NAMALWA (cell line): ENCODE measurements around the gene HTR2C.
"Not testable (repeated sequence)": the region's sequence is repeated elsewhere in the genome, so short reads cannot be mapped to it uniquely, and the experiment has no call there.

Experiments used
- DNase-seq: peaks from one replicate; pipeline ENCODE4 v3.0.0-alpha.2; 2015; ENCODE audit warnings: low spot score

The HTR2C gene

DNA sequence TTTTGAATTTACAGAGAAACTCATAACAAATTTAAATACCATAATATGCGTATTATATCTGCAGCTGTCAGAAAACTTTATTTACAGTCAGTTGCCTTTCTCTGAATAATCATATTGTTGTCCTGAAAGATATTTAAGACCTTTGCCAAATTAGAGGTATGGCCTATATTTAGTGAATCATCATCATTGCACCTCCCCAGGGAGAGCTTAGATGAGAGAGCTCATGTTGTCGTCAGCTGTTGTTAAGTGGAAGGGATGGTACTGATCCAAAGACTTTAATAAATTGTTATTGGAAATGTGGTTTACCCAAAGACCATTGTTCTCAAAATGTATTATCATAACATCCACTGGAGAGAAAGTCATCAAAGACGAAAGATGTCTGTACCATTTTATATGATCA lies 128.6 kb downstream of the HTR2C start:
- no peak for DNase-seq

DNA sequence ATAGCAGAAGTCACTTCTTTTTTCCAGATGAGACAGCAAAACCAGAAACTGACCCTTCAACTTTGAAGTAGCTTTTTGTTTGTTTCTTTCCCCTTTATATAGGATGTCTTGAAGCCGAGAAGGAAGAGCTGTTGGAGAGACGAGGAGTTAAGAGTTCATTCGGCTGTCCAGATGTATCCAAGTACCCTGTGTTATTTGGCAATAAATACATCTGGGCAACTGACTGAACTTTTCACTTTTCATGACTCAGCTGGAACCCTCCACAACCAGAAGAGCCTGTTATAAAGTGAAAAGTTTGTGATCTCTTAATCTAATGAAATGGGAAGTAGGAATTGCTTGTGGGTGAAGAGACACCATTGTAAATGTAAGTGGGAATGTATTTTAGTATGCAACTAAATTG lies 131.2 kb downstream of the HTR2C start:
- no peak for DNase-seq

DNA sequence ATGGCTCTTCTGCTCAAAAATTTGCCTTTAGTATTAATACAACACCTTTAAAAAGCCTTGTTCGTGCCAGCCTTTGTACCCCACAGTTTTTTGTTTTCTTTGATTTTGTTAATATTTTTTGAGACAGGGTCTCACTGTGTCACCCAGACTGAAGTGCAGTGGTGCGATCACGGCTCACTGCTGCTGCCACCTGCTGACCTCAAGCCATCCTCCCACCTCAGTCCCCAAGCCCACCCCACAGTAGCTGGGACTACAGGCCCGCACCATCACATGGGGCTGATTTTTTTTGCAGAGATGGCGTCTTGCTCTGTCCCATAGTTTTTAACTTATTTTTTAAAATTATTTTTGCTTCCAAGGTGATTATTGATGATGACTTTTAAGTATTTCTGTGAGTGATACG lies 134.0 kb downstream of the HTR2C start:
- peak; percentile 19 for DNase-seq

DNA sequence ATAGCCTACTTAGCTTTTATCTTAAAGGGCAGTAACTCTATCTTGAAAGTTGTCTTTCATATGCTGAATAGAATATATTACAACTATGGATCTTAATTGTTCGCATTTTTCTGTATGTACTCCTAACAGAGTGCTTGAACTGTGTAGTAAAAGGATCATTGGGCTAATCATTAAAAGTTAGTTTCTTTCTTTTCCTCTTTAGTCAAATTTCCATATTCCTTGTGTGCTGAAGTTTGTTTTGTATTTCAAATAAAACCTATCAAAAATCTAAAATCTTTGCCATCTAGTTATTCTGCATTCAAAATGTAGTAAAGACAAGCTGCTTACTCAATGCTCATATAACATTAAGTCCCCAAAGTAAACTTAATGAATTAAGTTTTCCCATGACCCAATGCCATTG lies 182.7 kb downstream of the HTR2C start:
- no peak for DNase-seq

DNA sequence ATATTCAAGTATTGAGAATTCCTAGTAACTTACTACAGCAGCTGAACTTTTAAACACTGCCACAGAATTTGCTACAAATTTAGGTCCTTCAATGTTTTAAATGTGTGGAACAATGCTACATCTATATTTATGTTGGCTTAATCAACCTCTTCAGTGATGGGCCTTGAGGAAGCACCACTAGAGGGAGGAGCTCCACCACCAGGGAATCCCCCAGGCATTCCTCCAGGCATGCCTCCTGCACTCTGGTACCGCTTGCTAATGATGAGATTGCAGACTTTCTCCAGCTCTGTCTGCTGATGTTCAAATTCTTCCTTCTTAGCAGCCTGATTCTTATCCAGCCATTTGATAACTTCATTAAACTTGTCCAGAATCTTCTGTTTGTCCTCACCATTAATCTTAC lies 190.8 kb downstream of the HTR2C start:
- DNase-seq: no peak

DNA sequence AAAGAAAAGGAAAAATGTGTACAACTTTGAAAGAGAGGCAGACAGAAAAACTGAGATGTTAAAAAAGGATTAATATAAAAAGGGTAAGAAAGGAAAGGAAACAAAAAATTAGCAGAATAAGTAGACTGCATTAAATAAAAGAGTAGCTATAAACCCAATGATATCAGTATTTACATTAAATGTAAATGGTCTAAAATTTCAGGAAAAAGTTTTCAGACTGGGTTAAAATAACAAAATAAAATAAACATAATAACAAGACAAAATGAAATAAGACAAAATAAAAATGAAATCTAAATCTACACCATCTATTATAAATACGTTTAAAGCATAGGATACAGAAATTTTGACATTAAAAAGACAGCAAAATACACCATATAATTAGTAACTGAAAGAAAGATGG lies 199.0 kb downstream of the HTR2C start:
- no peak for DNase-seq

DNA sequence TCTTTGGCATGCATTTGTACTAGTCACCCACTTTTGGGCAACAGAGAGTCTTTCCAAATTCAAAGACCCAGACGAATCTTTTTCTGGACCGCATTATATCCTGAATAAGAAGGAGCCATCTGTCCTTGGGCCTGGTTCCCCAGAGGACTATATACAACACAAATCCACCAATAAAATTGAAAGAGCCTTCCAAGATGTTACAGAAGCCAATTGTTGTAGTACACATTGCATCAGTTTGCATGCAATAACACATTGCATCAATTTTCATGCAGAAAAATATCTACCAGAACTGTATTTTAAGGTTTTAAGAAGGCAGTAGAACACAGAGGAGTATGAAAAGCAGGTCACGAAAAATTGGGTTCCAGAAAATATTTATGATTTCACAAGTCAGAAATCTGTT lies 203.2 kb downstream of the HTR2C start:
- no peak for DNase-seq

DNA sequence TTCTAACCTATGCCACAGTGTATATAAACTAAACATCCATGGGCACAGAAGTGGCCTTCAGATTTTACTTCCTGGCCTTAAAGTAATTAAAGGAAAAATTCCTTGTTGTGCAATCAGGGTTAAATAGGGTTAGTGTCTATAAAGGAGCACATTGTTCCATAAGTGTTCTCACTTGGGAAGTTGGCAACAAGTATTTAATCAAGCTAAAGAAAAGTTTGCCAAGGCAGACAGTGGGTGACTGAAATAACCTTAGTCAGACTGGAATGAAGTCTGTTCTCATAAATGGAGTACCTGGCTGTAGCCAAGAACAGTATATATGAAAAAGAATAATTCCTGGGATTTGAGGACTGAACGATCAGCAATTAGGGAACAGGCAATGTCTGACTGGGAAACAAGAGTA lies 213.6 kb downstream of the HTR2C start:
- DNase-seq: no peak

DNA sequence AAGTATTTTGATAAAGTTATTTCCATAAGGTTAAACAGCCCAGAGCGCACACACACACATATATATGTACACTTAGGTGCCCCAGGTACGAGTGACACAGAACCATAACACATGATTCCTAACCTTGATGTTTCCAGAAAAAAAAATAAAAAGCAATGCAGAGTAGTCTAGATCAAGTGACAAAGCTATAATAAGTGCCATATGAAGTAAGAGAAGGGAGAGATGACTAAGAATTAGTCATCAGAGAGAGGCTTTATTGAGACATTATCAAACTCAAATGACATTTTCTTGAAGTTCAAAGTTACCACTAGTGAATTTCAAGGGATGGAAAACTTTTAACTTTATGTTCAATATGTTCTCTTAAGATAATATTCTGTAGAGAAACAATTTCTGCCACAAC lies 215.0 kb downstream of the HTR2C start:
- no peak for DNase-seq

DNA sequence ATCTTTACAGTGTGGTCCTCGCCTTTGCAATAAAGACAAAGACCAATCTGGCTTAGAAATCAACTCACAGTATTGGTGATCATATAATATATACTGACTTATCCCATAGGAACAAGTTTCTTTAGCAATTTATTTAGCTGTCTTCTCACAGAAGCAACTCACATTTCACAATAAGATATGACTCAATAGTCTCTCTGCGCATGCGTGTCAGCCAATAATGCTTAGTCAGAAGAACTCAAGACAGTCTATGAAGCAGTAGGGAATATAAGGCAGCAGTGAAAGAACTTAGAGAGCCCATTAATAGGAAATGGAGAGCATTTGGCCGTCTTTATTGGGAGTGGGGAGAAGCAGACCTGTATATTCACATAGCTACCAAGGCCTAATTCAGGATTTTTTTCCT lies 216.8 kb downstream of the HTR2C start:
- DNase-seq: no peak

DNA sequence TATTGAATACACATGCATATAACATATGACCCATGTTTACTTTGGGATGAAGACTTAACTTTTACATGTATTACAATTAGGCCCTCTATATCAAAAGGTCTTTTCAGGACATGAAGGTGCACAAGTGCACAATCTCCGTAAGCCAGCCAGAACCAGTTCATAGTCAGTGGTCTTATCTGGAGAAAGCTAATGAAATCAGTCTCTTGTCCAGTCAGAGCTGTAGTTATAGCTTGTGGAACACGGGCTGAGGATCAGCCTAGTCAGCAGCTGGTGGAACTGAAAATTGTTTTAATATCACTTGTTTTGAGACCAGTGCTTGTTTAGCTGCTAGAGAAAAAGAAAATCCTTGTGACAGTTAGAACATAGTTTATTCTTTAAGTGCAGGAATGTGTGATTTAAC lies 235.6 kb downstream of the HTR2C start:
- no peak for DNase-seq

DNA sequence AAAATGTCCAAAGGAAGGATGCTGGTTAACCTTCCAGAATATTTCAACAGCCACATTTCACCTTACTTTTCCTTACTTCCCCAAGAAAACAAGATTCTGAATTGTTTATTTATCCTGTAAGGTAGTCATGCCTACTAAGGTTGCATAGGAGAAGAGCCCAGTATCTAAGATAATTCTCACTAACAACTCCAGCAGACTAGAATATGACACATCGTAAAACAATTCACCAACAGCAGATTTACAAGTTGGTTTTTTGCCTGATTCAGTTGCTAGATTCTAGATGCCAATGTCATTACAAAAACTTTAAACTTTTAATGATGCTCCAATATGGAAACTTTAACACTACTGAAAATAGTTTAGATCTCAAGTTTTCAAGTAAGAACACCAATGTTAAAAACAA lies 257.2 kb downstream of the HTR2C start:
- DNase-seq: no peak

DNA sequence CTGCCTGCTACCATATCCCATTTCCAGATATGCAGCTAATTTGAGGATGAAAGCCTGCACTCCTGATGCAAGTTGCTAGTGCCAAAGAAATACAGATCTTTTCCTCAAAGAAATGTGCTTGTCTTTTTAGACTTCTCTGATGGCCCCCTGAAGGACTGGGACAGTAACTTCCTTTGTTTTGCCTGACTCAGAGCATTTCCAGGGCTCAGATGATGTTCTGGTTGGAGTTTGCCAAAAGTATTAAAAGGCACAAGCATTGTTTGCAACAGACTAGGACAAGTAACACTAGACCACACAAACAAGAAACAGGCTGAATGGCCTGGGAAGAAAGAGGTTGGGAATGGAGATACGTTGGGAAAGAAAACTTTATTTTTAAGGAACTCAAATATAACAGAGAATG lies 258.3 kb downstream of the HTR2C start:
- no peak for DNase-seq

DNA sequence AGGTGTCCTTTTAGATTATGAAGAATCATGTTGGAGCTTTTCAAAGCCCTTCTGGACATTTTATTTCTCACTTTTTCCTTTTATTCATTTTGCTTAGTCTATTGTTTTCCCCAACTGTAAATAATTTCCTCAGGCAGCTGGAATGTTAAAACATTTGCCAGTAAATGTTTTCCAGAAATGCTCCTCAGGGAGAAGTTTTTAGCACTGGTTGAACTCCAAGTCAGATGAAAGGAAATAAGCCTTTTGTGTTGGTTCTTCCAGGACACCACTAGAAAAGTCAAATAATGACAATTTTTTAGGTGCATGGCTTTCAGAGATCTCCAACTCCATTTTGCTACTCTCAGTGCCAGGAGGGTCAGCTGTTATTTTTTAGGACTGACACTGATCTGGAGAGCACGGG lies 305.6 kb downstream of the HTR2C start:
- no peak for DNase-seq

DNA sequence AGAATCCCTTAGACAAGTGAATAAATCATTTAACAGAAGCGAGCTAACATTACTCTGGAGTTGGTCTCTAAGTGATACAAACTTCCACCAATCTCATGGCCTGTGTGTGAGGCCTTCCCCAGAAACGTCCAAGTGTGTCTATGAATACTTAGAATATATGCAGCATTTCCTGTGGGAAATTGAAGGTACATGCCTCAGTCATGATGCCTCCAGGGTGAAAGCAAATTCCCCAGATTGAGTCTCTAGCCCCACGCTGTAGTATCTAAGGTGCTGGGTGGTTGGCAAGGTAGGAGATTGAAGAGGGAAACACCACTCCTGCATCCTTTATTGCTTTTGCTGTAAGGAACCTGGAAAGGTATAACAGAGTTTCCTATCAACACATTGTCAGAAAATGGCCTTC lies 319.7 kb downstream of the HTR2C start:
- DNase-seq: no peak

DNA sequence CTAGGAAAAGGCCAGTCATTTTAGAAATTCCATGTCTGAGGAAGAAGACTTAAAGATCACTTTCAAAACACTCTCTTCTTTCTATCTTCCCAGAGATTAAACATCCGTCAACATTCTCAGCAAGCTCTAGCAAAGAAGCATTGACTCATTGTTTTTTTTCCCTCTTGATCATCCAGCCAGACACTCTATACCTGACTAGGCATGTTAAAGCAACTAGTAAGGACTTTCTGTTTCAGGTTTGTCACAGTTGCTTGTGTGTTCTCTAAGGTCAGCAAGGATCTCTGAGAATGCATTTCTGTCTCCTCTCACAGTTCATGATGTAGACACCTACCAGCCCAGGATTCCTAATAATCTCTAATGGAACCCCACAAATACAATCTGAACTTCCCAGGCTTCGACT lies 321.4 kb downstream of the HTR2C start:
- DNase-seq: no peak

DNA sequence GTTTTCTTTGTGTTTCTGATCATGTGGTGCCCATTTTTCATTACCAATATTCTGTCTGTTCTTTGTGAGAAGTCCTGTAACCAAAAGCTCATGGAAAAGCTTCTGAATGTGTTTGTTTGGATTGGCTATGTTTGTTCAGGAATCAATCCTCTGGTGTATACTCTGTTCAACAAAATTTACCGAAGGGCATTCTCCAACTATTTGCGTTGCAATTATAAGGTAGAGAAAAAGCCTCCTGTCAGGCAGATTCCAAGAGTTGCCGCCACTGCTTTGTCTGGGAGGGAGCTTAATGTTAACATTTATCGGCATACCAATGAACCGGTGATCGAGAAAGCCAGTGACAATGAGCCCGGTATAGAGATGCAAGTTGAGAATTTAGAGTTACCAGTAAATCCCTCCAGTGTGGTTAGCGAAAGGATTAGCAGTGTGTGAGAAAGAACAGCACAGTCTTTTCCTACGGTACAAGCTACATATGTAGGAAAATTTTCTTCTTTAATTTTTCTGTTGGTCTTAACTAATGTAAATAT lies 323.2 kb downstream of the HTR2C start:
- no peak for DNase-seq

DNA sequence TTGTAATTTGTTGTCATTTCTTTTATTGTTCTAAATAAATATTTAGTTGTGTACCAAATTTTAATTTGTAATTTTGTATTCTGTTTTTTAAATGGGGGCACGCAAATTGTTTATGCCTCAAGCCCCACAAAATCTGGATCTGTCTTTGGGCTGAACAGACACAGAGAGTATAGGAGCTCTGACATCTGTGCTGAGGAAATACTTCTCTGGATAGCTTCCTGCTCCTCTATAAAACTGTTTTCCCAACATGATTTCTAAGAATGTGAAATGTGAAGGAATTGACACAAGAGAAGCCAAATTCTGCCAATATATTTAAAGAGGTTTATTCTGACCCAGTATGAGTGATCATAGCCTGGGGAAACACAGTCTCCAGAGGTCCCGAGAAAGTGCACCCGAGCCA lies 340.5 kb downstream of the HTR2C start:
- DNase-seq: no peak

DNA sequence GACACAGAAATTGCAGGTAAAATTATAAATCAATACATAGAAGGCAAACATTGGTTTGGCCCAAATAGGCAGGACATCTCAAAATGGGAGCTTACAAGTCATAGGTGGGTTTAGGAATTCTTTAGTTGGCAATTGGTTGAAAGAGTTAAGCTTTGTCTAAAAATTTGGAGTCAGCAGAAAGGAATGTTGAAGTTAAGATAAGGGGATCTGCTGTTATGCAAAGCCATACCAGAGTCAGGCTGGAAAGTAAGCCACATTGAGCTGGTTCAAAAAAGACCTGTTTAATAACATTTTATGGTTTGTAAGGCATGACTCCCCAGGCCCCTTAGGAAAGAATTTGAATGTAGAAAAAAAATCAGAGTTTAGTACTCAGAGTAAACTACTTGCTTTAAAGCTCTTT lies 341.0 kb downstream of the HTR2C start:
- DNase-seq: no peak

DNA sequence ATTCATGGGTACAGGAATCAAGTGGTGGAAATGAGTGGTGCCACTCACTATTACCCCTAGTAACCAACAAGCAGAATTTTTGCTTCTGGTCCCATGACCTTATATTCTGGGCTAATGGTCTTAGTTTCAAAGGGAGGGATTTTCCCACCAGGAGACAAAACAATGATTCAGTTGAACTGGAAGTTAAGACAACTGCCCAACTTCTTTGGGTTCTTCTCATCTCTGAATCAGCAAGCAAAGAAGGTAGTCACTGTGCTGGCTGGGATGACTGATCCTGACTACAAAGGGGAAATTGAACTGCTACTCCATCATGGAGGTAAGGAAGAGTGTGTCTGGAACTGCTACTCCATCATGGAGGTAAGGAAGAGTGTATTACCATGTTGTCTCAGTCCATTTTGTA lies 346.3 kb downstream of the HTR2C start:
- no peak for DNase-seq

DNA sequence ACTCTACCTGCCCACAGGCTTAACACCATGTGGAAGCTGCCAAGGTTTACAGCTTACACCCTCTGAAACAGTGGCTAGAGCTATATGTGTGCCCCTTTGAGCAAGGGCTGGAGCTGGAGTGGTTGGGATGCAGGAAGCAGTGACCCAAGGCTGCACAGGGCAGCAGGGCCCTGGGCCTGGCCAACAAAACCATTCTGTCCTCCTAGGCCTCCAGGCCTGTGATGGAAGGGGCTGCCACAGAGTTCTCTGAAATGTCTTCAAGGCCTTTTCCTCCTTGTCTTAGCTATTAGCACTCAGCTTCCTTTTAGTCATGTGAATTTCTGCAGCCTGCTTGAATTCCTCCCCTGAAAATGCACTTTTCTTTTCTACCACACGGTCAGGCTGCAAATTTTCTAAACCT lies 348.7 kb downstream of the HTR2C start:
- no peak for DNase-seq

DNA sequence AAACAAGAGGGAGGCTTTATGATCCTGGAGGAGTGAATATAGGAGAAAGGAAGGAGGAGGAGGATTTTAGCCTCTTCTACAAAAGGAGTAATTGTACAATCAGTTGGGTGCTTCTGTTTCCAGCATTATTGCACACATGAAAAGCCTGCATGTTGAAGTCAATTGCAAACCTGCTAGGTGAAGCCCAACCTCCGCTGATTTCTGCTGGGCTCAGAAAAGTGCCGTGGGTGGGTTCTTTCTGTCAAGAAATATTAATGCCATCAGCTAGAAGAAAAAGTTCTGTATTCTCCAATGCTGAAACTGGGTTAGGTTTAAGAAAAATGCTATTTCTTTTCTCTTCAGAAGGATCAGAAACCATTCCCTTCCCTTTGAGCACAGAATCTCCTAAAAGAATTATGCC lies 349.4 kb downstream of the HTR2C start:
- not testable (repeated sequence) for DNase-seq

DNA sequence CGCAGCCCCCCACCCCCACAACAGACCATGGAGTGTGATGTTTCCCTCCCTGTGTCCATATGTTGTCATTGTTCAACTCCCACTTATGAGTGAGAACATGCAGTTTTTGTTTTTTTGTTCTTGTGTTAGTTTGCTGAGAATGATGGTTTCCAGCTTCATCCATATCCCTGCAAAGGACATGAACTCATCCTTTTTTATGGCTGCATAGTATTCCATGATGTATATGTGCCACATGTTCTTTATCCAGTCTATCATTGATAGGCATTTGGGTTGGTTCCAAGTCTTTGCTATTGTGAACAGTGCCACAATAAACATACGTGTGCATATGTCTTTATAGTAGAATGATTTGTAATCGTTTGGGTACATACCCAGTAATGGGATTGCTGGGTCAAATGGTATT lies 353.2 kb downstream of the HTR2C start:
- DNase-seq: not testable (repeated sequence)

DNA sequence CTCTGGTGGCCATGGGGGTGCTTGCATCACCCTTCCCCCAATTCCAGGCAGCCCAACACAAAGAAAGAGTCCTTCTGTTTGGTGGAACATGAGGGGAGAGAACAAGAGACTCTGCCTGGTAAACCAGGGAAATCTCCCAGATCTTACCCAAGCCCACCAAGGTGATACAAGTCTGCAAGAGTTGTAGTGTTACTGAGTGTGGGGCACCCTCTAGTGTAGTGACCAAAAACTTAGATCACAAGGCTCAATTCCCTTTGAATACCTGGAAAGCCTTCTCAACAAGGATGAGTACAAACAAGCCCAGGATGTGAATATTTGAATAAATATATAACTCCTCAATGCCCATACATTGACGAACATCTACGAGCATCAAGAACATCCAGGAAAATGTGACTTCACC lies 368.8 kb downstream of the HTR2C start:
- no peak for DNase-seq
